K562 treated with DMSO at 1 percent for 12 hours (cell line): ENCODE data around the gene ZW10. TPM values are rescaled to one million over a fixed set of nuclear protein-coding genes. Genes with fewer than 3 reads are reported as not detected.

Source experiments
- total RNA-seq: library from RNA; unstranded; fragments of 300-600 nt; gene quantifications from 2 replicates; pipeline ENCODE4 v1.2.3, GENCODE V29; 2022; ENCODE audit not compliant: insufficient read depth

ZW10 gene, protein sequence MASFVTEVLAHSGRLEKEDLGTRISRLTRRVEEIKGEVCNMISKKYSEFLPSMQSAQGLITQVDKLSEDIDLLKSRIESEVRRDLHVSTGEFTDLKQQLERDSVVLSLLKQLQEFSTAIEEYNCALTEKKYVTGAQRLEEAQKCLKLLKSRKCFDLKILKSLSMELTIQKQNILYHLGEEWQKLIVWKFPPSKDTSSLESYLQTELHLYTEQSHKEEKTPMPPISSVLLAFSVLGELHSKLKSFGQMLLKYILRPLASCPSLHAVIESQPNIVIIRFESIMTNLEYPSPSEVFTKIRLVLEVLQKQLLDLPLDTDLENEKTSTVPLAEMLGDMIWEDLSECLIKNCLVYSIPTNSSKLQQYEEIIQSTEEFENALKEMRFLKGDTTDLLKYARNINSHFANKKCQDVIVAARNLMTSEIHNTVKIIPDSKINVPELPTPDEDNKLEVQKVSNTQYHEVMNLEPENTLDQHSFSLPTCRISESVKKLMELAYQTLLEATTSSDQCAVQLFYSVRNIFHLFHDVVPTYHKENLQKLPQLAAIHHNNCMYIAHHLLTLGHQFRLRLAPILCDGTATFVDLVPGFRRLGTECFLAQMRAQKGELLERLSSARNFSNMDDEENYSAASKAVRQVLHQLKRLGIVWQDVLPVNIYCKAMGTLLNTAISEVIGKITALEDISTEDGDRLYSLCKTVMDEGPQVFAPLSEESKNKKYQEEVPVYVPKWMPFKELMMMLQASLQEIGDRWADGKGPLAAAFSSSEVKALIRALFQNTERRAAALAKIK
- total RNA-seq, result 8.4 and 19.5 TPM in 2 replicates

DNA sequence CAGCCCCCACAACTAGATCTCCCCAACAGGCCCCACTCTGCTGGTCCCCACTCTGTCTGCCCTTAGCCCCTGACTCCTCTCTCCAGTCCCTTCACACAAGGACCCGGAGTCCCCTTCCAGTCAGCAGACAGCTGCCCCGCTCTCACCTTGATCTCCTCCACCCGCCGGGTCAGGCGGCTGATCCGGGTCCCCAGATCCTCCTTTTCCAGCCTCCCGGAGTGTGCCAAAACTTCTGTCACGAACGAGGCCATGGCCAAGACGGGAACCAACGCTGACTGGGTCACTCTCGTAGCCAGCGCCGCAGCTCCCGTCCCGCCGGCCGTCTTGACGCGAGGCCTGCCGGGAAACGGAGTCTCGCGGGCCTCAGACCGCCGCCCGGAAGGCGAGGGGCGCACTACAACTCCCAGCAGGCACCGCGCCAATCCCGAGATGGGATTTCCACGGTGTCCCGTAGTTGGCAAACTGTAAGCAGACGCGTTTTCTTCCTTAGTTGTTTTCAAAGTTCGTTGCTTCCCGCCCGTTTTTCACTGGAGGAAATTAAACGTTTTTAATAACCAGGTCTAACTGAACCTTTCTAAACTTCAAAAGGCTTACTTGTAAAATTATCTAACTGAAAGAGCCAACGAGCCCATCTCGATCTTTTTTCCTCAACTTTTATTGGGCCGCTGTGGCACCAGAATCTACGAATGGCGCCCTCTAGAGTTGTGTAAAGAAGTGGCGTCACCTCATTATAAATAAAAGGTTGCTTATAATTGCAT is at the start of gene ZW10:
Gene ZW10 (minus strand): TSS at position 277 of the 758 bp plus-strand sequence. CDS start 26 bp downstream, at position 251.

DNA sequence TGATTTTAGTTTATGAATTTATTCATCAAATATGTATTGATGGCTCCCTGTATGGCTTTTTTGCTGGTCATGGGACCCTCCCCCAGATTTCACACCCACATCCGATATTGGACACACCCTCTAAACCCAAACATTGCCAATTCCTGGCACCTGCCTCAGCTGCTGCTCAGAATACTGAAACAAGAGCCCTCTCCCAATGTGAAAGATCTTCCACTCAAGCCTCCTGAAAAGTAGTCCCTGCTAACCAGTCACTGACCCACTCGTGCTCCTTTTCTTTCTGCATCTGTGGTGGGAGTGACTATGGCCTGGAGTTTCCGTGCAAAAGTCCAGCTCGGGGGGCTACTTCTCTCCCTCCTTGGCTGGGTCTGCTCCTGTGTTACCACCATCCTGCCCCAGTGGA is 6.0 kb upstream of the ZW10 start, which contains the start of gene CLDN25:
Gene CLDN25 (plus strand): TSS at position 301 of the 400 bp plus-strand sequence. CDS start 0 bp downstream, at position 301.

GRCh38 chr11:113705871-113706655 is 67.4 kb downstream of the ZW10 start, which contains the start of gene TMPRSS5:
TMPRSS5 (minus strand) TSS chr11:113706308; CDS start chr11:113706224, 84 bp downstream.

Other genes starting within 250 kb of the ZW10 start
- gene TMPRSS5, start 67.4 kb downstream of the ZW10 start, total RNA-seq, result not detected in 2 replicates
- gene CLDN25, start 6.1 kb upstream of the ZW10 start, total RNA-seq, result not detected in 2 replicates
- gene USP28, start 101.9 kb upstream of the ZW10 start, total RNA-seq, result 8.2 and 15.8 TPM in 2 replicates
- gene HTR3B, start 131.1 kb upstream of the ZW10 start, total RNA-seq, result not detected in 2 replicates
- gene HTR3A, start 201.4 kb upstream of the ZW10 start, total RNA-seq, result not detected in 2 replicates